OCI-M1 (cell line): Measurements from ENCODE around the gene SETD1A.
"Not testable (repeated sequence)": the region's sequence is repeated elsewhere in the genome, so short reads cannot be mapped to it uniquely, and the experiment has no call there.

Experiments
- DNase-seq: peaks from one replicate; lab custom pipeline; 2025; lab: John Stamatoyannopoulos, UW

Gene SETD1A

GRCh38 chr16:30998852-30999761, 41.6 kb downstream of the SETD1A start:
- DNase-seq: peak; percentile 49

- no peak for DNase-seq
Measured at GRCh38 chr16:31000671-31001382, 43.3 kb downstream of the SETD1A start.

- DNase-seq: no peak
Measured at GRCh38 chr16:31001507-31002249, 44.1 kb downstream of the SETD1A start.

- no peak for DNase-seq
Measured at GRCh38 chr16:31002250-31002700, 44.7 kb downstream of the SETD1A start.

GRCh38 chr16:31002862-31003341, 45.3 kb downstream of the SETD1A start:
- DNase-seq: no peak

- no peak for DNase-seq
Measured at GRCh38 chr16:31003744-31004143, 46.2 kb downstream of the SETD1A start.

- no peak for DNase-seq
Measured at GRCh38 chr16:31004658-31005057, 47.1 kb downstream of the SETD1A start.

GRCh38 chr16:31005350-31006085, 48.0 kb downstream of the SETD1A start:
- DNase-seq: no peak

- DNase-seq: no peak
Measured at GRCh38 chr16:31006086-31006385, 48.5 kb downstream of the SETD1A start.

GRCh38 chr16:31006589-31006988, 49.0 kb downstream of the SETD1A start:
- DNase-seq: no peak

- DNase-seq: no peak
Measured at GRCh38 chr16:31007684-31008083, 50.1 kb downstream of the SETD1A start.

- DNase-seq: no peak
Measured at GRCh38 chr16:31008149-31008548, 50.6 kb downstream of the SETD1A start.

- no peak for DNase-seq
Measured at GRCh38 chr16:31008551-31008950, 51.0 kb downstream of the SETD1A start.

- DNase-seq: no peak
Measured at GRCh38 chr16:31009120-31009519, 51.6 kb downstream of the SETD1A start.

GRCh38 chr16:31009894-31010584, 52.5 kb downstream of the SETD1A start:
- no peak for DNase-seq

GRCh38 chr16:31010585-31011325, 53.2 kb downstream of the SETD1A start, which contains the start of gene STX1B:
Gene STX1B, minus strand, starts transcription at chr16:31010638. Its CDS starts 242 bp downstream, at chr16:31010396.
- no peak for DNase-seq

GRCh38 chr16:31011815-31012214, 54.3 kb downstream of the SETD1A start:
- DNase-seq: not testable (repeated sequence)

GRCh38 chr16:31013292-31013691, 55.7 kb downstream of the SETD1A start:
- not testable (repeated sequence) for DNase-seq

- DNase-seq: peak; percentile 36
Measured at GRCh38 chr16:31016018-31016417, 58.5 kb downstream of the SETD1A start.

- DNase-seq: not testable (repeated sequence)
Measured at GRCh38 chr16:31017756-31018155, 60.2 kb downstream of the SETD1A start.
